Measurements from ENCODE around the gene PCDHA6. TPM values are rescaled to one million over a fixed set of nuclear protein-coding genes. Genes with fewer than 3 reads are reported as not detected.

The PCDHA6 gene
- total and polyA plus RNA-seq, 2 of the 8 experiments (the other 6 are each of a cell fraction or from before 2014, with no cell fraction given) = 0.71 to 7.1 TPM

- no peak for FAIRE-seq
- Histone ChIP-seq H3K27ac (ENCODE audit: low read depth, low read length) (no peak overlapping the region), H2BK12ac (ENCODE audit: low read depth, low read length) (no peak overlapping the region), H3K18ac (ENCODE audit: extremely low read depth, low read length) (no peak overlapping the region), H4K8ac (ENCODE audit: extremely low read depth, insufficient read depth, low read length) (no peak overlapping the region; the same call in 1 of the 2 replicates), H2BK20ac (ENCODE audit: low read length) (no peak overlapping the region), H3K9ac (replicated peaks in 1 of 4; ENCODE audit: extremely low read depth in 1 of 4, low read depth in 3 of 4, low read length in 3 of 4) (no peak overlapping the region), H3K4ac (replicated peaks; ENCODE audit: insufficient read length, low read depth, low read length) (no peak overlapping the region), H3K23ac (ENCODE audit: insufficient read length) (no peak overlapping the region), H4K5ac (ENCODE audit: insufficient read length, low read depth, low read length) (no peak overlapping the region), H2AK5ac (ENCODE audit: low read depth, low read length) (no peak overlapping the region), H3K9me3 (ENCODE audit: insufficient read depth in 2 of 2, low read depth in 1 of 2, low read length in 1 of 2) (peaks cover 6 to 22% of the 10 kb centered on the region in 2 experiments; a peak in 3 of 4 replicates), H3K14ac (ENCODE audit: insufficient read length) (no peak overlapping the region), H3K4me3 (ENCODE audit: extremely low read depth in 1 of 4, insufficient read depth in 2 of 4, low read depth in 3 of 4, low read length in 4 of 4) (no peak overlapping the region), H3K56ac (replicated peaks; ENCODE audit: insufficient read length, low read depth, low read length) (no peak overlapping the region), H3K36me3 (ENCODE audit: control insufficient read depth in 2 of 4, insufficient read depth in 4 of 4, low read length in 3 of 4) (peaks cover 0 to 15% (median 3%) of the 10 kb centered on the region in 4 experiments; a peak in 3 of 8 replicates), H3K4me2 (ENCODE audit: insufficient read depth in 1 of 2, low read depth in 2 of 2, low read length in 2 of 2) (0 out of 4 replicates have a peak overlapping the region, but pooled peaks of 1 of the 2 experiments have one; percentile 13), H4K91ac (replicated peaks; ENCODE audit: insufficient read length, low read length) (no peak overlapping the region), H3K23me2 (ENCODE audit: low read depth, low read length) (no peaks in the 10 kb centered on the region), H4K20me1 (replicated peaks in 1 of 2; ENCODE audit: control insufficient read depth in 1 of 2, insufficient read depth in 2 of 2, low read length in 2 of 2) (no peaks in the 10 kb centered on the region), H2BK120ac (replicated peaks; ENCODE audit: low read depth, low read length) (no peak overlapping the region), H3K4me1 (replicated peaks in 1 of 4; ENCODE audit: control insufficient read depth in 3 of 4, insufficient read depth in 4 of 4, low read length in 3 of 4) (no peaks in the 10 kb centered on the region), H2BK15ac (ENCODE audit: low read length) (no peak overlapping the region), H3K79me1 (ENCODE audit: low read depth, low read length) (no peaks in the 10 kb centered on the region), H2AFZ (ENCODE audit: low read length) (no peak overlapping the region), H3K27me3 (replicated peaks in 1 of 4; ENCODE audit: control insufficient read depth in 3 of 4, extremely low read depth in 1 of 4, insufficient read depth in 3 of 4, low read length in 3 of 4) (no peaks in the 10 kb centered on the region), H2BK5ac (ENCODE audit: low read depth, low read length) (no peak overlapping the region), H3K79me2 (ENCODE audit: control insufficient read depth in 1 of 2, insufficient read depth in 2 of 2, low read length in 2 of 2) (no peaks in the 10 kb centered on the region)
- DNase-seq (ENCODE audit: low read depth in 1 of 2, low spot score in 2 of 2) = no peak
- no peak for TF ChIP-seq SP1 (IDR thresholded peaks at IDR 0.05; ENCODE audit: low read depth, low read length)
- no peak for TF ChIP-seq BRCA1 (IDR thresholded peaks at IDR 0.05; ENCODE audit: low read depth, low read length)
- no peak for TF ChIP-seq POU5F1 (IDR thresholded peaks at IDR 0.05; ENCODE audit: low read depth, low read length)
- TF ChIP-seq JUND (IDR thresholded peaks at IDR 0.05; ENCODE audit: low read length) = no peak
- no CpG with 5 or more reads among the region's 22 CpGs for WGBS, 2 experiments (ENCODE audit: extremely low coverage in 1 of 2, insufficient coverage in 1 of 2, insufficient read length in 1 of 2, insufficient replicate concordance in 2 of 2, low coverage in 1 of 2, low lambda C conversion rate in 2 of 2, missing lambda C conversion rate in 1 of 2)
- POLR2A ChIA-PET (ENCODE audit: partially characterized antibody) = no interaction called here
- CTCF ChIA-PET (ENCODE audit: partially characterized antibody) = interaction anchor here (0.9 to 3.4 kb wide), 4 partner anchors 11 to 34 kb away, joined by 3 to 23 read pairs (median 4); partner anchors contain the start of genes PCDHA11 and PCDHA6
These were observed 30.2 kb downstream of the PCDHA6 start for GRCh38 chr5:140857987-140858240.
